PC-3 (cell line): ENCODE measurements around the gene MLF2. TPM values are rescaled to one million over a fixed set of nuclear protein-coding genes. Genes with fewer than 3 reads are reported as not detected.

Experiments
- ATAC-seq: fragments of 200-7000 bp; cut with Tn5 transposase; 2 replicates; pipeline ENCODE4 v1.9.1; 2020; ENCODE audit warnings: mild to moderate bottlenecking, moderate library complexity
- BruUV-seq: library from RNA; stranded (reverse); fragments of 400-500 nt; replicated peaks from 2 replicates; lab custom pipeline; 2021; lab: Mats Ljungman, UMichigan
- CTCF ChIA-PET: fragments of 300-600 bp; sonication (Branson Sonifier 250); formaldehyde crosslinking; loops from one replicate; lab custom pipeline; 2022; ENCODE audit warnings: antibody characterized with exemption; lab: Charles Lee
- POLR2A ChIA-PET: fragments of 300-600 bp; sonication (Branson Sonifier 250); formaldehyde crosslinking; loops from one replicate; lab custom pipeline; 2022; ENCODE audit warnings: antibody characterized with exemption; ENCODE audit not compliant: unreplicated experiment; lab: Charles Lee
- DNase-seq: peaks from one replicate; pipeline ENCODE4 v3.0.0-alpha.2; 2015
- H2AFZ ChIP-seq: fragments of 300-600 bp; sonication (generic); 2 replicates; pipeline ENCODE4 v1.6.0; 2016; ENCODE audit warnings: antibody characterized with exemption, low read length
- H3F3A ChIP-seq: fragments of 300-600 bp; sonication (generic); one replicate; pipeline ENCODE4 v1.6.0; 2017; ENCODE audit warnings: antibody characterized with exemption, low read length, control low read depth, mild to moderate bottlenecking; ENCODE audit not compliant: unreplicated experiment
- H3K27ac ChIP-seq: fragments of 300-600 bp; sonication (generic); 2 replicates; pipeline ENCODE4 v1.5.1; 2016; ENCODE audit warnings: mild to moderate bottlenecking, low read length
- H3K27me3 ChIP-seq: fragments of 300-600 bp; sonication (generic); 2 replicates; pipeline ENCODE4 v1.6.1; 2016; ENCODE audit warnings: low read length, mixed read lengths
- H3K36me3 ChIP-seq: fragments of 300-600 bp; sonication (generic); 2 replicates; pipeline ENCODE4 v1.6.1; 2016; ENCODE audit warnings: low read depth, mixed run types, low read length, mixed read lengths
- H3K4me1 ChIP-seq: fragments of 300-600 bp; sonication (generic); 2 replicates; pipeline ENCODE4 v1.5.1; 2016; ENCODE audit warnings: low read length; ENCODE audit not compliant: insufficient read depth
- H3K4me2 ChIP-seq: fragments of 300-600 bp; sonication (generic); 2 replicates; pipeline ENCODE4 v1.6.0; 2016; ENCODE audit warnings: low read length
- H3K4me3 ChIP-seq: fragments of 300-600 bp; sonication (generic); 2 replicates; pipeline ENCODE4 v1.5.1; 2016; ENCODE audit warnings: mild to moderate bottlenecking, low read length, mixed read lengths
- H3K79me2 ChIP-seq: fragments of 300-600 bp; sonication (generic); 2 replicates; pipeline ENCODE4 v1.6.1; 2017; ENCODE audit warnings: low read length, mixed read lengths
- H3K9ac ChIP-seq: fragments of 300-600 bp; sonication (generic); 2 replicates; pipeline ENCODE4 v1.6.0; 2016; ENCODE audit warnings: mild to moderate bottlenecking, low read length
- H3K9me2 ChIP-seq: fragments of 300-600 bp; sonication (generic); replicated peaks from 2 replicates; pipeline ENCODE4 v1.6.1; 2016; ENCODE audit warnings: mixed run types, low read length, mixed read lengths
- H3K9me3 ChIP-seq: fragments of 300-600 bp; sonication (generic); 2 replicates; pipeline ENCODE4 v1.6.1; 2016; ENCODE audit warnings: low read length, mixed read lengths
- H4K20me1 ChIP-seq: fragments of 300-600 bp; sonication (generic); 2 replicates; pipeline ENCODE4 v1.6.1; 2016; ENCODE audit warnings: low read length, mixed read lengths
- CTCF ChIP-seq: fragments of 300-600 bp; sonication (generic); conservative IDR thresholded peaks from 2 replicates; pipeline ENCODE4 v1.5.1; 2017; ENCODE audit warnings: antibody characterized with exemption, low read depth, mild to moderate bottlenecking, low read length
- EZH2 ChIP-seq: fragments of 300-600 bp; sonication (generic); IDR thresholded peaks from one replicate; pipeline ENCODE4 v1.6.1; 2017; ENCODE audit warnings: antibody characterized with exemption, mild to moderate bottlenecking, low read length; ENCODE audit not compliant: unreplicated experiment
- EZH2phosphoT487 ChIP-seq: fragments of 300-600 bp; sonication (generic); IDR thresholded peaks from 2 replicates; pipeline ENCODE4 v1.6.1; 2018; ENCODE audit warnings: mild to moderate bottlenecking, antibody characterized with exemption, low read length, borderline replicate concordance
- intact Hi-C: fragments of 100-400 bp; cut with micrococcal nuclease; formaldehyde crosslinking; loops from 2 replicates; pipeline ENCODE4 v1.9.0; 2023
- total RNA-seq: library from RNA; depleted of rRNA; stranded (reverse); fragments of >200 nt; gene quantifications from 2 replicates; pipeline ENCODE4 v1.2.3, GENCODE V29; 2014

MLF2 gene
- total RNA-seq, 1 experiment from 2014 or later, result 222 TPM

GRCh38 chr12:6759741-6760140 lies 6.8 kb upstream of the MLF2 start:
- intact Hi-C loops, result no loop called here

GRCh38 chr12:6758506-6759095 lies 5.7 kb upstream of the MLF2 start:
- H3K79me2 ChIP-seq, result no peaks in the 10 kb centered on the region
- H3K4me2 ChIP-seq, result no peak overlapping the region
- DNase-seq (no peak), ATAC-seq (no peak)
- no peaks in the 10 kb centered on the region for H3K27me3 ChIP-seq
- H3K27ac ChIP-seq, result no peak overlapping the region
- H3F3A ChIP-seq, result no peaks in the 10 kb centered on the region
- H3K36me3 ChIP-seq, result no peaks in the 10 kb centered on the region
- no peak overlapping the region for H3K9ac ChIP-seq
- H3K9me3 ChIP-seq, result no peaks in the 10 kb centered on the region
- intact Hi-C loops, result no loop called here
- no peaks in the 10 kb centered on the region for H4K20me1 ChIP-seq
- H3K9me2 ChIP-seq, result no peaks in the 10 kb centered on the region
- no peak overlapping the region for H2AFZ ChIP-seq
- H3K4me1 ChIP-seq, result peaks cover 6% of the 10 kb centered on the region; the same call in 1 of the 2 replicates
- ChIA-PET CTCF (no interaction called here), POLR2A (no interaction called here)
- H3K4me3 ChIP-seq, result no peak overlapping the region
- TF ChIP-seq CTCF (no peak), EZH2phosphoT487 (no peak), EZH2 (no peak)
- BruUV-seq, result no TSS peak

More at GRCh38 chr12:6759741-6760140, 6.8 kb upstream of the MLF2 start:
- no peaks in the 10 kb centered on the region for H3K36me3 ChIP-seq
- no peaks in the 10 kb centered on the region for H3K79me2 ChIP-seq
- H3K4me2 ChIP-seq, result no peak overlapping the region
- no peaks in the 10 kb centered on the region for H3K9me3 ChIP-seq
- POLR2A ChIA-PET, result no interaction called here
- H3K4me1 ChIP-seq, result peaks cover 12% of the 10 kb centered on the region; the same call in 1 of the 2 replicates
- BruUV-seq, result no TSS peak
- H3K9me2 ChIP-seq, result no peaks in the 10 kb centered on the region
- no peak overlapping the region for H3K27ac ChIP-seq
- H3F3A ChIP-seq, result no peaks in the 10 kb centered on the region
- H3K9ac ChIP-seq, result no peak overlapping the region
- no peak for DNase-seq
- no peaks in the 10 kb centered on the region for H4K20me1 ChIP-seq
- TF ChIP-seq EZH2phosphoT487 (no peak), EZH2 (no peak), CTCF (no peak)
- H2AFZ ChIP-seq, result no peak overlapping the region
- ATAC-seq, result no peak
- no peaks in the 10 kb centered on the region for H3K27me3 ChIP-seq
- no peak overlapping the region for H3K4me3 ChIP-seq
- CTCF ChIA-PET, result interaction anchor here (0.5 kb wide), 1 partner anchor 19 kb away, joined by 10 read pairs; no protein-coding TSS in a partner anchor

GRCh38 chr12:6757028-6757690 lies 4.2 kb upstream of the MLF2 start:
- Histone ChIP-seq H3K4me2 (no peak overlapping the region), H3K27ac (no peak overlapping the region), H3K36me3 (no peaks in the 10 kb centered on the region), H3K4me3 (no peak overlapping the region), H3F3A (no peaks in the 10 kb centered on the region), H3K4me1 (peaks cover 3% of the 10 kb centered on the region; the same call in 1 of the 2 replicates), H3K9me3 (no peaks in the 10 kb centered on the region), H3K79me2 (peaks cover 8% of the 10 kb centered on the region), H3K9ac (no peak overlapping the region), H3K9me2 (no peaks in the 10 kb centered on the region), H4K20me1 (no peaks in the 10 kb centered on the region), H3K27me3 (no peaks in the 10 kb centered on the region), H2AFZ (no peak overlapping the region)
- ChIA-PET CTCF (no interaction called here), POLR2A (no interaction called here)
- ATAC-seq (no peak), DNase-seq (no peak)
- intact Hi-C loops, result no loop called here
- no peak for TF ChIP-seq EZH2phosphoT487
- no peak for TF ChIP-seq CTCF
- TF ChIP-seq EZH2, result no peak
- no TSS peak for BruUV-seq
